H9 (cell line): ENCODE measurements around the gene TMEM63C. TPM values are rescaled to one million over a fixed set of nuclear protein-coding genes. Genes with fewer than 3 reads are reported as not detected.

ENCODE experiments used
- DNase-seq: peaks from one replicate; pipeline ENCODE4 v3.0.0-alpha.2; 2017
- H2AFZ ChIP-seq: one replicate; pipeline ENCODE4 v1.6.1; 2013; ENCODE audit warnings: mild to moderate bottlenecking, low read length, control low read depth, moderate library complexity
- H2AK5ac ChIP-seq: 2 replicates; pipeline ENCODE4 v1.6.1; 2013; ENCODE audit warnings: low read length, control low read depth, mixed read lengths; ENCODE audit not compliant: insufficient read length
- H2BK120ac ChIP-seq: one replicate; pipeline ENCODE4 v1.6.1; 2013; ENCODE audit warnings: low read depth, mild to moderate bottlenecking, low read length, control low read depth, inconsistent platforms; ENCODE audit not compliant: poor library complexity, severe bottlenecking
- H2BK12ac ChIP-seq: 2 replicates; pipeline ENCODE4 v1.6.1; 2013; ENCODE audit warnings: low read length, control low read depth, mixed read lengths, low read depth; ENCODE audit not compliant: insufficient read length
- H2BK15ac ChIP-seq: 2 replicates; pipeline ENCODE4 v1.6.1; 2013; ENCODE audit warnings: low read depth, low read length, control low read depth
- H2BK20ac ChIP-seq: one replicate; pipeline ENCODE4 v1.6.1; 2013; ENCODE audit warnings: low read depth, mild to moderate bottlenecking, low read length, control low read depth, inconsistent platforms; ENCODE audit not compliant: poor library complexity, severe bottlenecking
- H2BK5ac ChIP-seq: 2 replicates; pipeline ENCODE4 v1.6.1; 2013; ENCODE audit warnings: low read length, control low read depth, mixed read lengths; ENCODE audit not compliant: insufficient read length
- H3K14ac ChIP-seq: 2 replicates; pipeline ENCODE4 v1.6.1; 2013; ENCODE audit warnings: low read length, control low read depth; ENCODE audit not compliant: insufficient read depth
- H3K18ac ChIP-seq: 2 replicates; pipeline ENCODE4 v1.6.1; 2013; ENCODE audit warnings: low read depth, mild to moderate bottlenecking, mixed read lengths, low read length, control low read depth; ENCODE audit not compliant: insufficient read length
- H3K23ac ChIP-seq: 2 replicates; pipeline ENCODE4 v1.6.1; 2013; ENCODE audit warnings: low read length, control low read depth, mixed read lengths, low read depth; ENCODE audit not compliant: insufficient read length
- H3K23me2 ChIP-seq: 2 replicates; pipeline ENCODE4 v1.6.1; 2013; ENCODE audit warnings: low read depth, mild to moderate bottlenecking, mixed read lengths, low read length, control low read depth; ENCODE audit not compliant: insufficient read length, poor library complexity, severe bottlenecking
- H3K27ac ChIP-seq: 2 replicates; pipeline ENCODE4 v1.5.1; 2013; ENCODE audit warnings: low read length, control low read depth, mixed read lengths, low read depth; ENCODE audit not compliant: insufficient read length
- H3K27me3 ChIP-seq: 2 replicates; pipeline ENCODE4 v1.6.1; 2013; ENCODE audit warnings: low read length, control low read depth, inconsistent platforms; ENCODE audit not compliant: insufficient read depth
- H3K4ac ChIP-seq: 2 replicates; pipeline ENCODE4 v1.6.1; 2013; ENCODE audit warnings: low read depth, mild to moderate bottlenecking, control low read depth, inconsistent platforms, low read length, moderate library complexity
- H3K4me1 ChIP-seq: 2 replicates; pipeline ENCODE4 v1.6.1; 2013; ENCODE audit warnings: low read length, control low read depth, inconsistent platforms; ENCODE audit not compliant: insufficient read depth
- H3K4me2 ChIP-seq: 2 replicates; pipeline ENCODE4 v1.6.1; 2013; ENCODE audit warnings: low read length, control low read depth, mixed read lengths; ENCODE audit not compliant: insufficient read length, insufficient read depth
- H3K56ac ChIP-seq: 2 replicates; pipeline ENCODE4 v1.6.1; 2013; ENCODE audit warnings: low read depth, mild to moderate bottlenecking, mixed read lengths, low read length, control low read depth; ENCODE audit not compliant: insufficient read length
- H3K79me1 ChIP-seq: 2 replicates; pipeline ENCODE4 v1.6.1; 2013; ENCODE audit warnings: low read depth, mild to moderate bottlenecking, moderate library complexity, low read length, control low read depth, inconsistent platforms; ENCODE audit not compliant: insufficient read depth, poor library complexity, severe bottlenecking
- H3K79me2 ChIP-seq: 2 replicates; pipeline ENCODE4 v1.6.1; 2013; ENCODE audit warnings: low read length, control low read depth, inconsistent platforms; ENCODE audit not compliant: insufficient read depth
- H3K9ac ChIP-seq: 2 replicates; pipeline ENCODE4 v1.6.1; 2013; ENCODE audit warnings: low read length, control low read depth, mixed read lengths; ENCODE audit not compliant: insufficient read length; ENCODE audit errors: extremely low read depth
- H3K9me3 ChIP-seq: one replicate; pipeline ENCODE4 v1.6.1; 2013; ENCODE audit warnings: low read depth, low read length, inconsistent platforms; ENCODE audit not compliant: control insufficient read depth
- H3T11ph ChIP-seq: one replicate; pipeline ENCODE4 v1.6.1; 2013; ENCODE audit warnings: mild to moderate bottlenecking, low read length, control low read depth, inconsistent platforms
- H4K20me1 ChIP-seq: one replicate; pipeline ENCODE4 v1.6.1; 2013; ENCODE audit not compliant: control insufficient read depth, insufficient read length, insufficient read depth
- H4K5ac ChIP-seq: 2 replicates; pipeline ENCODE4 v1.6.1; 2013; ENCODE audit warnings: low read depth, mild to moderate bottlenecking, mixed read lengths, low read length, control low read depth; ENCODE audit not compliant: insufficient read length
- H4K8ac ChIP-seq: replicated peaks from 2 replicates; pipeline ENCODE4 v1.6.1; 2013; ENCODE audit warnings: low read length, control low read depth, mixed read lengths, low read depth; ENCODE audit not compliant: insufficient read length
- H4K91ac ChIP-seq: 2 replicates; pipeline ENCODE4 v1.6.1; 2013; ENCODE audit warnings: low read depth, mild to moderate bottlenecking, moderate library complexity, mixed read lengths, low read length, control low read depth; ENCODE audit not compliant: insufficient read length
- H3K27ac Mint-ChIP-seq, 3 experiments: 2 replicates in 2 of 3; 3 replicates in 1 of 3; pipeline ENCODE4 v1.8.0; 2020 to 2021; ENCODE audit warnings: mixed read lengths in 3 of 3, mild to moderate bottlenecking in 1 of 3, moderate library complexity in 1 of 3
- H3K27me3 Mint-ChIP-seq: 2 replicates; pipeline ENCODE4 v1.8.0; 2021; ENCODE audit warnings: low read depth, mild to moderate bottlenecking, moderate library complexity, mixed read lengths
- H3K36me3 Mint-ChIP-seq, 3 experiments: 2 replicates in 2 of 3; 3 replicates in 1 of 3; pipeline ENCODE4 v1.8.0; 2020 to 2021; ENCODE audit warnings: low read depth in 3 of 3, mixed read lengths in 3 of 3; ENCODE audit not compliant: insufficient read depth in 1 of 3
- H3K4me1 Mint-ChIP-seq, 2 experiments: 2 replicates each; pipeline ENCODE4 v1.8.0; 2020; ENCODE audit warnings: mixed read lengths in 2 of 2
- H3K4me3 Mint-ChIP-seq, 2 experiments: 2 replicates in 1 of 2; 3 replicates in 1 of 2; pipeline ENCODE4 v1.8.0; 2020 to 2021; ENCODE audit warnings: mild to moderate bottlenecking in 2 of 2, mixed read lengths in 2 of 2, moderate library complexity in 1 of 2
- H3K9me3 Mint-ChIP-seq, 2 experiments: 2 replicates in 1 of 2; 3 replicates in 1 of 2; pipeline ENCODE4 v1.8.0; 2020; ENCODE audit warnings: mild to moderate bottlenecking in 2 of 2, mixed read lengths in 2 of 2, moderate library complexity in 1 of 2
- WGBS: extraction: QIAGEN DNeasy Blood & Tissue Kit; methylation state at CpG from one replicate; pipeline ENCODE4 v1.1.7; 2013; ENCODE audit warnings: missing lambda C conversion rate, low lambda C conversion rate, mixed read lengths; ENCODE audit not compliant: insufficient read length; ENCODE audit errors: extremely low coverage; 5-methylcytosine and 5-hydroxymethylcytosine counted together
- total RNA-seq: library from RNA; stranded (reverse); gene quantifications from 2 replicates; pipeline ENCODE4 v1.2.1, GENCODE V29; 2021
- TF ChIP-seq, protein P1 (sequence below): fragments of 200-600 bp; sonication (generic); conservative IDR thresholded peaks from 3 replicates; pipeline ENCODE4 v1.8.0; 2021; ENCODE audit warnings: antibody characterized with exemption, mild to moderate bottlenecking

Gene TMEM63C
- total RNA-seq, 1 experiment from 2014 or later = 2.2 TPM

GRCh38 chr14:77157740-77158139 lies 23.9 kb upstream of the TMEM63C start:
- H3K18ac ChIP-seq = no peak overlapping the region
- no peak overlapping the region for H2AFZ ChIP-seq
- peaks cover 0 to 4% of the 10 kb centered on the region in 2 experiments; a peak in 2 of 5 replicates for H3K9me3 Mint-ChIP-seq
- no peak overlapping the region for H3K9ac ChIP-seq
- no peak overlapping the region for H2BK12ac ChIP-seq
- no peak overlapping the region for H4K8ac ChIP-seq
- H3K4me1 ChIP-seq = peaks cover 4% of the 10 kb centered on the region; the same call in 1 of the 2 replicates
- no peak overlapping the region for H3T11ph ChIP-seq
- H3K4ac ChIP-seq = no peak overlapping the region
- peaks cover 2% of the 10 kb centered on the region for H3K23me2 ChIP-seq
- no peak overlapping the region for H2BK120ac ChIP-seq
- no peaks in the 10 kb centered on the region for H3K79me1 ChIP-seq
- no peak overlapping the region for H3K14ac ChIP-seq
- H4K91ac ChIP-seq = no peak overlapping the region
- H2BK15ac ChIP-seq = no peak overlapping the region
- H3K27me3 Mint-ChIP-seq = peaks cover 2% of the 10 kb centered on the region; the same call in 1 of the 2 replicates
- DNase-seq = no peak
- H3K27ac Mint-ChIP-seq = peak overlapping the region in 2 of 3 experiments; percentile 49 to 70; a peak in 2 of 7 replicates
- H3K4me2 ChIP-seq = no peak overlapping the region
- no peak overlapping the region for H3K56ac ChIP-seq
- no peak overlapping the region for H2BK5ac ChIP-seq
- no peaks in the 10 kb centered on the region for H3K27me3 ChIP-seq
- no peak overlapping the region for H4K5ac ChIP-seq
- no peaks in the 10 kb centered on the region; a peak in 1 of 7 replicates for H3K36me3 Mint-ChIP-seq
- H3K79me2 ChIP-seq = no peaks in the 10 kb centered on the region
- H3K23ac ChIP-seq = no peak overlapping the region
- H2BK20ac ChIP-seq = no peak overlapping the region
- no peak overlapping the region for H3K27ac ChIP-seq
- H3K9me3 ChIP-seq = no peaks in the 10 kb centered on the region
- TF ChIP-seq, protein P1, sequence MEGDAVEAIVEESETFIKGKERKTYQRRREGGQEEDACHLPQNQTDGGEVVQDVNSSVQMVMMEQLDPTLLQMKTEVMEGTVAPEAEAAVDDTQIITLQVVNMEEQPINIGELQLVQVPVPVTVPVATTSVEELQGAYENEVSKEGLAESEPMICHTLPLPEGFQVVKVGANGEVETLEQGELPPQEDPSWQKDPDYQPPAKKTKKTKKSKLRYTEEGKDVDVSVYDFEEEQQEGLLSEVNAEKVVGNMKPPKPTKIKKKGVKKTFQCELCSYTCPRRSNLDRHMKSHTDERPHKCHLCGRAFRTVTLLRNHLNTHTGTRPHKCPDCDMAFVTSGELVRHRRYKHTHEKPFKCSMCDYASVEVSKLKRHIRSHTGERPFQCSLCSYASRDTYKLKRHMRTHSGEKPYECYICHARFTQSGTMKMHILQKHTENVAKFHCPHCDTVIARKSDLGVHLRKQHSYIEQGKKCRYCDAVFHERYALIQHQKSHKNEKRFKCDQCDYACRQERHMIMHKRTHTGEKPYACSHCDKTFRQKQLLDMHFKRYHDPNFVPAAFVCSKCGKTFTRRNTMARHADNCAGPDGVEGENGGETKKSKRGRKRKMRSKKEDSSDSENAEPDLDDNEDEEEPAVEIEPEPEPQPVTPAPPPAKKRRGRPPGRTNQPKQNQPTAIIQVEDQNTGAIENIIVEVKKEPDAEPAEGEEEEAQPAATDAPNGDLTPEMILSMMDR = no peak
- H4K20me1 ChIP-seq = peaks cover 3% of the 10 kb centered on the region
- H2AK5ac ChIP-seq = no peak overlapping the region
- no CpG with 5 or more reads among the region's 11 CpGs for WGBS
- H3K4me1 Mint-ChIP-seq = peaks cover 29 to 47% of the 10 kb centered on the region in 2 experiments
- peak overlapping the region in 1 of 2 experiments; percentile 21; a peak in 1 of 5 replicates for H3K4me3 Mint-ChIP-seq
